HepG2 (cell line): ENCODE measurements around the gene KCNAB1.

Experiments
- POLR2A ChIP-seq, 2 experiments: IDR thresholded peaks; 2 replicates each; pipeline ENCODE4 v1.6.1; 2011; ENCODE audit warnings: low read depth in 2 of 2, low read length in 2 of 2, mild to moderate bottlenecking in 1 of 2, moderate library complexity in 1 of 2; ENCODE audit not compliant: insufficient read depth in 1 of 2
- PRDM10 ChIP-seq: sonication (generic); formaldehyde crosslinking; IDR thresholded peaks from 2 replicates; pipeline ENCODE4 v1.4.0; 2020; ENCODE audit warnings: low read depth, missing genetic modification reagents
- SMC3 ChIP-seq: IDR thresholded peaks from 2 replicates; pipeline ENCODE4 v1.6.1; 2011; ENCODE audit warnings: low read length, improper control_type of control experiment
- TCF7L2 ChIP-seq: IDR thresholded peaks from 2 replicates; pipeline ENCODE4 v1.6.1; 2011; ENCODE audit warnings: mild to moderate bottlenecking, low read depth, low read length, moderate library complexity
- ZNF354B ChIP-seq: sonication (generic); formaldehyde crosslinking; IDR thresholded peaks from 2 replicates; pipeline ENCODE4 v1.8.0; 2022; ENCODE audit warnings: mild to moderate bottlenecking, missing genetic modification reagents

- TF ChIP-seq PRDM10 (CRISPR knock-in tag) (no peak), TCF7L2 (no peak), SMC3 (no peak), ZNF354B (CRISPR knock-in tag) (no peak), POLR2A (IDR thresholded peaks at IDR 0.05; ENCODE audit: insufficient read depth in 1 of 2, low read depth in 2 of 2, low read length in 2 of 2) (no peak)
These were observed 416.3 kb downstream of the KCNAB1 start for GRCh38 chr3:156536524-156537316.
